PFSK-1 (cell line): Measurements from ENCODE around the gene NUS1.

Source experiments
- FOXP2 ChIP-seq: optimal IDR thresholded peaks from 2 replicates; pipeline ENCODE3; 2011; ENCODE audit warnings: borderline replicate concordance, control low read depth, inconsistent platforms; ENCODE audit not compliant: insufficient read depth; ENCODE audit errors: extremely low read length, extremely low read depth
- REST ChIP-seq, 2 experiments: IDR thresholded peaks; 2 replicates each; pipeline versions ENCODE4 v1.6.1 to v1.8.0; 2011 to 2012; ENCODE audit warnings: low read depth in 2 of 2, low read length in 2 of 2, control low read depth in 1 of 2, inconsistent platforms in 1 of 2, mild to moderate bottlenecking in 1 of 2, moderate library complexity in 1 of 2; ENCODE audit not compliant: insufficient read depth in 1 of 2
- SIN3A ChIP-seq: IDR thresholded peaks from 2 replicates; pipeline ENCODE4 v1.6.1; 2012; ENCODE audit warnings: mild to moderate bottlenecking, low read length, moderate library complexity, borderline replicate concordance; ENCODE audit not compliant: insufficient read depth

DNA sequence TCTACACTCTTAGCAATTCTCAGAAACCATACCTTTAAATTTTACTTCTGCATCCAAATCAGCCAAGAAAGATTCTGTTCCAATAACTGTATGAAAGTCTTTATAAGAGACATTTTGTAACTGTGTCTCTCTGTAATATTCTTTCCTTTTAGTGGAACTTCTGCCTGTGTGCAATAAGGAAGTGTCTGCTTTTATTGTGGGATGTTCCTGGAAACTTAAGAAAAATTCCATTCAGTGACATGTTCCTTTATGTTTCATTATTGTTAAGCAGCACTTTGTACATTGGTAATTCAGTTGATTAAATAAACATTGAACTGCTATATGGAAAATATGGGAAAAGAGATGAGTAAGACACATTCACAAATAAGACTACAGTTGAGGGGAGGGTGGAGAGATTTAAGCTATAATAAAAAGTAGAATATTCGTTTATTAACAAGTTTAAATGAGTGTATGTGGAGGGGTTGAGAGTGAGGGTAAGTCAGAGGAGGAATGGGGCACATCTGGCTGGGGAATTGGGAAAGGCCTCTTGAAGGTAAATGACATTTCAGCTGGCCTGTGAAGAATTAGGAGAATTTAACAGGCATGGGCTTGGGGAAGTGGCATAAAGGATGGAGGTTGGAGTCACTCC lies 11.9 kb downstream of the NUS1 start:
- TF ChIP-seq FOXP2 (no peak), REST (IDR thresholded peaks at IDR 0.05; ENCODE audit: insufficient read depth in 1 of 2, low read depth in 2 of 2, low read length in 2 of 2) (no peak), SIN3A (no peak)
